ENCODE data around the gene JPH3.

The JPH3 gene

GRCh38 chr16:87602001-87602775 is at the start of gene JPH3:
TSS of gene JPH3 (plus strand) at chr16:87602508. CDS start at chr16:87603147, 639 bp downstream.
- ATAC-seq (ENCODE audit: low read depth), result no peak
- no peaks in the 10 kb centered on the region for H3K9me3 Mint-ChIP-seq
- peaks cover 24% of the 10 kb centered on the region for H3K27me3 Mint-ChIP-seq
- H3K4me1 Mint-ChIP-seq, result peaks cover 3% of the 10 kb centered on the region
- peak within 1 kb of the TSS; percentile 56 for H3K4me3 Mint-ChIP-seq
- DNase-seq (ENCODE audit: low spot score in 2 of 2), result no peak
- H3K36me3 Mint-ChIP-seq, result no peaks in the 10 kb centered on the region
- no peak within 1 kb of the TSS for H3K27ac Mint-ChIP-seq

GRCh38 chr16:87552772-87553573 is 49.3 kb upstream of the JPH3 start:
- Mint-ChIP-seq H3K9me3 (no peaks in the 10 kb centered on the region), H3K4me1 (peaks cover 5% of the 10 kb centered on the region), H3K27me3 (peaks cover 18% of the 10 kb centered on the region), H3K36me3 (no peaks in the 10 kb centered on the region), H3K27ac (no peak overlapping the region), H3K4me3 (no peak overlapping the region)
- DNase-seq (ENCODE audit: low spot score in 2 of 2) (no peak), ATAC-seq (ENCODE audit: low read depth) (no peak)

- no peaks in the 10 kb centered on the region for H3K36me3 Mint-ChIP-seq
- no peak overlapping the region for H3K4me3 Mint-ChIP-seq
- peaks cover 6% of the 10 kb centered on the region for H3K4me1 Mint-ChIP-seq
- no peak for DNase-seq (ENCODE audit: low spot score in 2 of 2)
- ATAC-seq (ENCODE audit: low read depth), result no peak
- H3K9me3 Mint-ChIP-seq, result no peaks in the 10 kb centered on the region
- H3K27me3 Mint-ChIP-seq, result peaks cover 18% of the 10 kb centered on the region
- H3K27ac Mint-ChIP-seq, result no peak overlapping the region
These were observed 47.4 kb upstream of the JPH3 start for GRCh38 chr16:87554754-87555427.

- Mint-ChIP-seq H3K27me3 (peaks cover 17% of the 10 kb centered on the region), H3K9me3 (no peaks in the 10 kb centered on the region), H3K36me3 (no peaks in the 10 kb centered on the region), H3K4me1 (peaks cover 8% of the 10 kb centered on the region), H3K27ac (no peak overlapping the region), H3K4me3 (no peak overlapping the region)
- DNase-seq (ENCODE audit: low spot score in 2 of 2) (no peak), ATAC-seq (ENCODE audit: low read depth) (no peak)
These were observed 46.7 kb upstream of the JPH3 start for GRCh38 chr16:87555647-87556046.

GRCh38 chr16:87556941-87557459 is 45.3 kb upstream of the JPH3 start:
- no peak for ATAC-seq (ENCODE audit: low read depth)
- Mint-ChIP-seq H3K36me3 (no peaks in the 10 kb centered on the region), H3K27me3 (peaks cover 15% of the 10 kb centered on the region)

GRCh38 chr16:87558682-87559081 is 43.6 kb upstream of the JPH3 start:
- Mint-ChIP-seq H3K27me3 (peaks cover 15% of the 10 kb centered on the region), H3K27ac (no peak overlapping the region), H3K4me3 (no peak overlapping the region), H3K4me1 (peaks cover 8% of the 10 kb centered on the region), H3K36me3 (no peaks in the 10 kb centered on the region), H3K9me3 (peaks cover 2% of the 10 kb centered on the region)
- DNase-seq (ENCODE audit: low spot score in 2 of 2) (no peak), ATAC-seq (ENCODE audit: low read depth) (no peak)

More at GRCh38 chr16:87556941-87557459, 45.3 kb upstream of the JPH3 start:
- DNase-seq (ENCODE audit: low spot score in 2 of 2), result no peak
- Mint-ChIP-seq H3K4me1 (peaks cover 8% of the 10 kb centered on the region), H3K27ac (no peak overlapping the region), H3K9me3 (no peaks in the 10 kb centered on the region), H3K4me3 (no peak overlapping the region)

GRCh38 chr16:87559945-87560344 is 42.4 kb upstream of the JPH3 start:
- ATAC-seq (ENCODE audit: low read depth) (no peak), DNase-seq (ENCODE audit: low spot score in 2 of 2) (no peak)
- peaks cover 9% of the 10 kb centered on the region for H3K27me3 Mint-ChIP-seq
- no peaks in the 10 kb centered on the region for H3K36me3 Mint-ChIP-seq
- H3K4me3 Mint-ChIP-seq, result no peak overlapping the region
- peaks cover 6% of the 10 kb centered on the region for H3K9me3 Mint-ChIP-seq
- no peak overlapping the region for H3K27ac Mint-ChIP-seq
- peaks cover 11% of the 10 kb centered on the region for H3K4me1 Mint-ChIP-seq

GRCh38 chr16:87560428-87561199 is 41.7 kb upstream of the JPH3 start:
- Mint-ChIP-seq H3K4me3 (no peak overlapping the region), H3K27me3 (peaks cover 9% of the 10 kb centered on the region), H3K36me3 (no peaks in the 10 kb centered on the region), H3K9me3 (peaks cover 6% of the 10 kb centered on the region), H3K4me1 (peaks cover 11% of the 10 kb centered on the region), H3K27ac (no peak overlapping the region)
- ATAC-seq (ENCODE audit: low read depth), result no peak
- no peak for DNase-seq (ENCODE audit: low spot score in 2 of 2)

- Mint-ChIP-seq H3K27ac (no peak overlapping the region), H3K4me3 (no peak overlapping the region), H3K9me3 (peaks cover 6% of the 10 kb centered on the region), H3K36me3 (no peaks in the 10 kb centered on the region), H3K4me1 (peaks cover 11% of the 10 kb centered on the region), H3K27me3 (peaks cover 9% of the 10 kb centered on the region)
- DNase-seq (ENCODE audit: low spot score in 2 of 2), result no peak
- ATAC-seq (ENCODE audit: low read depth), result no peak
These were observed 40.9 kb upstream of the JPH3 start for GRCh38 chr16:87561200-87562105.

- peaks cover 9% of the 10 kb centered on the region for H3K27me3 Mint-ChIP-seq
- peaks cover 6% of the 10 kb centered on the region for H3K9me3 Mint-ChIP-seq
- H3K27ac Mint-ChIP-seq, result no peak overlapping the region
- ATAC-seq (ENCODE audit: low read depth), result no peak
- H3K4me3 Mint-ChIP-seq, result no peak overlapping the region
- no peak for DNase-seq (ENCODE audit: low spot score in 2 of 2)
- H3K36me3 Mint-ChIP-seq, result no peaks in the 10 kb centered on the region
- peaks cover 11% of the 10 kb centered on the region for H3K4me1 Mint-ChIP-seq
These were observed 40.1 kb upstream of the JPH3 start for GRCh38 chr16:87562201-87562600.

- H3K36me3 Mint-ChIP-seq, result no peaks in the 10 kb centered on the region
- ATAC-seq (ENCODE audit: low read depth), result no peak
- H3K4me3 Mint-ChIP-seq, result no peak overlapping the region
- peaks cover 6% of the 10 kb centered on the region for H3K9me3 Mint-ChIP-seq
- peaks cover 9% of the 10 kb centered on the region for H3K27me3 Mint-ChIP-seq
- no peak overlapping the region for H3K27ac Mint-ChIP-seq
- H3K4me1 Mint-ChIP-seq, result peaks cover 11% of the 10 kb centered on the region
- no peak for DNase-seq (ENCODE audit: low spot score in 2 of 2)
These were observed 39.3 kb upstream of the JPH3 start for GRCh38 chr16:87563022-87563421.

GRCh38 chr16:87563714-87564523 is 38.4 kb upstream of the JPH3 start:
- H3K27ac Mint-ChIP-seq, result no peak overlapping the region

More at GRCh38 chr16:87563714-87564523, 38.4 kb upstream of the JPH3 start:
- Mint-ChIP-seq H3K4me1 (peaks cover 7% of the 10 kb centered on the region), H3K36me3 (no peaks in the 10 kb centered on the region), H3K27me3 (peaks cover 2% of the 10 kb centered on the region), H3K4me3 (no peak overlapping the region), H3K9me3 (peaks cover 6% of the 10 kb centered on the region)
- DNase-seq (ENCODE audit: low spot score in 2 of 2) (no peak), ATAC-seq (ENCODE audit: low read depth) (no peak)

All from memory B cell (primary cell).